K562 (cell line): ENCODE results near the gene NLRX1. TPM values are rescaled to one million over a fixed set of nuclear protein-coding genes. Genes with fewer than 3 reads are reported as not detected.

Experiments used
- E2F6 ChIP-seq, 2 experiments: IDR thresholded peaks; 2 replicates each; pipeline ENCODE4 v1.6.1; 2011; ENCODE audit warnings: borderline replicate concordance in 1 of 2, control low read depth in 1 of 2, low read depth in 1 of 2, low read length in 1 of 2, mild to moderate bottlenecking in 1 of 2, mixed read lengths in 1 of 2, moderate library complexity in 1 of 2; ENCODE audit not compliant: insufficient read depth in 1 of 2, insufficient read length in 1 of 2, poor library complexity in 1 of 2, severe bottlenecking in 1 of 2; ENCODE audit errors: extremely low read depth in 1 of 2
- GABPB1 ChIP-seq: sonication (generic); formaldehyde crosslinking; IDR thresholded peaks from 2 replicates; pipeline ENCODE4 v1.8.0; 2022; ENCODE audit warnings: mild to moderate bottlenecking, missing genetic modification reagents
- GATAD2A ChIP-seq: fragments of 450-650 bp; IDR thresholded peaks from 2 replicates; pipeline ENCODE4 v1.6.1; 2017
- HNRNPUL1 ChIP-seq: fragments of 200-400 bp; formaldehyde crosslinking; IDR thresholded peaks from 2 replicates; pipeline ENCODE4 v1.6.1; 2017; ENCODE audit warnings: low read length
- MCM3 ChIP-seq: fragments of 450-650 bp; IDR thresholded peaks from 2 replicates; pipeline ENCODE4 v1.6.1; 2016
- MTA1 ChIP-seq: fragments of 450-650 bp; IDR thresholded peaks from 2 replicates; pipeline ENCODE4 v1.6.1; 2017; ENCODE audit warnings: borderline replicate concordance
- PHB2 ChIP-seq: fragments of 450-650 bp; IDR thresholded peaks from 2 replicates; pipeline ENCODE4 v1.6.1; 2017; ENCODE audit warnings: low read depth
- PPARD ChIP-seq: fragments of 250-450 bp; sonication (Bioruptor Pico); IDR thresholded peaks from 2 replicates; pipeline ENCODE4 v1.8.0; 2022; ENCODE audit warnings: inconsistent platforms, mild to moderate bottlenecking, moderate library complexity
- RREB1 ChIP-seq: fragments of 250-450 bp; sonication (Bioruptor Pico); IDR thresholded peaks from 2 replicates; pipeline ENCODE4 v1.4.0; 2020
- ZBTB17 ChIP-seq: fragments of 450-650 bp; formaldehyde crosslinking; IDR thresholded peaks from 2 replicates; pipeline ENCODE4 v1.4.0; 2020; ENCODE audit warnings: mild to moderate bottlenecking
- ZNF121 ChIP-seq: sonication (generic); formaldehyde crosslinking; conservative IDR thresholded peaks from 2 replicates; pipeline ENCODE4 v1.8.0; 2022; ENCODE audit warnings: missing genetic modification reagents
- ZNF444 ChIP-seq: fragments of 250-450 bp; sonication (Bioruptor Pico); IDR thresholded peaks from 2 replicates; pipeline ENCODE4 v1.4.0; 2020; ENCODE audit warnings: mild to moderate bottlenecking, moderate library complexity
- ZNF518B ChIP-seq: fragments of 250-450 bp; sonication (Bioruptor Pico); IDR thresholded peaks from 2 replicates; pipeline ENCODE4 v1.5.0; 2021; ENCODE audit warnings: mild to moderate bottlenecking, moderate library complexity
- ZNF584 ChIP-seq: fragments of 200-800 bp; sonication (Bioruptor generic); IDR thresholded peaks from 2 replicates; pipeline ENCODE4 v1.6.1; 2016; ENCODE audit warnings: low read depth, mild to moderate bottlenecking, missing genetic modification characterization, missing compliant biosample characterization
- ZNF586 ChIP-seq: fragments of 450-650 bp; formaldehyde crosslinking; conservative IDR thresholded peaks from 2 replicates; pipeline ENCODE4 v1.4.0; 2020; ENCODE audit warnings: mild to moderate bottlenecking, moderate library complexity
- ZNF766 ChIP-seq: fragments of 200-800 bp; sonication (Bioruptor generic); conservative IDR thresholded peaks from 2 replicates; pipeline ENCODE4 v1.6.1; 2016; ENCODE audit warnings: missing genetic modification characterization, missing compliant biosample characterization
- polyA plus RNA-seq, 8 experiments: library from polyadenylated mRNA; depleted of rRNA in 4 of 8; stranded (reverse) in 5 of 8; unstranded in 3 of 8; fragments of >200 nt; fragmentation: Nextera tagmentation in 2 of 8; fragmentation: Illumina TruSeq in 1 of 8; extraction: Ambion mirVana in 2 of 8; extraction: Trizol in 1 of 8; gene quantifications; 2 replicates each; pipeline versions ENCODE4 v1.2.1 to v1.2.3, GENCODE V29; 2011 to 2014; ENCODE audit warnings: inconsistent platforms in 1 of 8, missing spikeins in 1 of 8
- total RNA-seq, 7 experiments: library from RNA; depleted of rRNA in 6 of 7; stranded (reverse); fragments of >200 nt in 6 of 7; fragmentation: Illumina TruSeq in 2 of 7; extraction: Trizol in 2 of 7; gene quantifications; 2 replicates each; pipeline versions ENCODE4 v1.2.1 to v1.2.3, GENCODE V29; 2011 to 2021; ENCODE audit warnings: low replicate concordance in 1 of 7

The NLRX1 gene
- total and polyA plus RNA-seq, 9 of the 15 experiments (the other 6 are each of a cell fraction or from before 2014, with no cell fraction given) = 0.04 to 2.3 (median 0.69) TPM

- TF ChIP-seq ZNF518B (CRISPR knock-in tag) = no peak
- no peak for TF ChIP-seq RREB1 (CRISPR knock-in tag)
- peak; percentile 96 to 98 for TF ChIP-seq E2F6 (IDR thresholded peaks at IDR 0.05; ENCODE audit: borderline replicate concordance in 1 of 2, extremely low read depth in 1 of 2, insufficient read depth in 1 of 2, insufficient read length in 1 of 2, low read depth in 1 of 2, low read length in 1 of 2, poor library complexity in 1 of 2, severe bottlenecking in 1 of 2)
- no peak for TF ChIP-seq ZNF766 (CRISPR knock-in tag)
- no peak for TF ChIP-seq GATAD2A
- peak; percentile 50; the same call in 1 of the 2 replicates for TF ChIP-seq MTA1
- TF ChIP-seq ZNF444 (CRISPR knock-in tag) = no peak
- no peak for TF ChIP-seq PPARD (CRISPR knock-in tag)
- TF ChIP-seq MCM3 = no peak
- TF ChIP-seq PHB2 = no peak
- no peak for TF ChIP-seq ZNF586
- TF ChIP-seq GABPB1 (CRISPR knock-in tag) = peak; percentile 88
- no peak for TF ChIP-seq HNRNPUL1
- TF ChIP-seq ZNF584 = no peak
- TF ChIP-seq ZBTB17 = no peak
- no peak for TF ChIP-seq ZNF121 (CRISPR knock-in tag)
Measured at GRCh38 chr11:119121008-119121810, 47.3 kb upstream of the NLRX1 start, which contains the start of gene HINFP (continued).
